GM10847 (cell line): Measurements from ENCODE around the gene AKAP13.

Source experiments
- POLR2A ChIP-seq: IDR thresholded peaks from 2 replicates; pipeline ENCODE4 v1.6.1; 2011; ENCODE audit not compliant: insufficient read length; ENCODE audit errors: extremely low read depth

Gene AKAP13

GRCh38 chr15:85576392-85576791, 196.0 kb downstream of the AKAP13 start:
- TF ChIP-seq POLR2A, result no peak

- no peak for TF ChIP-seq POLR2A
Measured at GRCh38 chr15:85578941-85579701, 198.7 kb downstream of the AKAP13 start.

GRCh38 chr15:85579957-85580694, 199.7 kb downstream of the AKAP13 start:
- TF ChIP-seq POLR2A, result no peak

- TF ChIP-seq POLR2A, result no peak
Measured at GRCh38 chr15:85580879-85581278, 200.5 kb downstream of the AKAP13 start.

- TF ChIP-seq POLR2A, result no peak
Measured at GRCh38 chr15:85581495-85581894, 201.1 kb downstream of the AKAP13 start.

GRCh38 chr15:85582131-85583079, 202.0 kb downstream of the AKAP13 start:
- no peak for TF ChIP-seq POLR2A

GRCh38 chr15:85583442-85583841, 203.0 kb downstream of the AKAP13 start:
- no peak for TF ChIP-seq POLR2A

- no peak for TF ChIP-seq POLR2A
Measured at GRCh38 chr15:85583923-85584390, 203.6 kb downstream of the AKAP13 start.

- no peak for TF ChIP-seq POLR2A
Measured at GRCh38 chr15:85584872-85585271, 204.5 kb downstream of the AKAP13 start.

GRCh38 chr15:85587707-85588411, 207.5 kb downstream of the AKAP13 start:
- no peak for TF ChIP-seq POLR2A

GRCh38 chr15:85588677-85589076, 208.3 kb downstream of the AKAP13 start:
- TF ChIP-seq POLR2A, result no peak

- no peak for TF ChIP-seq POLR2A
Measured at GRCh38 chr15:85589851-85590250, 209.4 kb downstream of the AKAP13 start.

GRCh38 chr15:85591622-85592021, 211.2 kb downstream of the AKAP13 start:
- TF ChIP-seq POLR2A, result no peak

GRCh38 chr15:85592148-85592547, 211.7 kb downstream of the AKAP13 start:
- no peak for TF ChIP-seq POLR2A
